ENCODE data around the gene USP48.

USP48 gene

GRCh38 chr1:21782868-21783678, at the start of gene USP48:
Gene USP48 (minus strand): TSS chr1:21783149. CDS start chr1:21782957, 192 bp downstream.
- H3F3A ChIP-seq (ENCODE audit: insufficient read depth): peaks cover 4% of the 10 kb centered on the region; the same call in 1 of the 2 replicates
- H3K79me2 ChIP-seq (ENCODE audit: insufficient read depth, low read length): peaks cover 46% of the 10 kb centered on the region
- no peaks in the 10 kb centered on the region for H3K9me3 ChIP-seq (ENCODE audit: insufficient read depth, low read length)

DNA sequence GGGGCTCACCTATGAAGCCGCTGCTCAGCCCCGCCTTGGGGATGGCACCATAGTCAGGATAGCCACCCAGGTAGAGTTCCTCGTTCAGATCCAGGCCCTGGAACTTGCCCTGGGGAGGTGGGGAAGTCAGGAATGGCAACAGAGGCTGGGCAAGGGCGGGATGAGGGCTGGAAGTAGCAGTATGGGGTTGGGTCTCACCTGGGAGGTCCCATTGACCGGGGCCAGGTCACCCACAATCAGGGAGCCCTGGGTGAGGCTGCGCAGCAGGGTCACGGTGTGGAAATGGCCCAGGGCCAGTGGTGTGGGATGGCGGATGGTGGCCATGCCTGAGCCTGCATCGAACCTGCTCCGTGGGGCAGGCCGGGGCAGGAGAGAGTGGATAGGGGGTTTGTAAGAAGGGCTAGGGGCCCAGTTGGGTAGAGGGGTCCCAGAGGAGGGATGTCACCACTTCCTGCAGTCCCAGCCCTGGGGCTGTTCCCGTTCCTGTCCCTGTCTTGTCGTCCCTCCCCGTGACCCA, 48.6 kb upstream of the USP48 start:
- no peaks in the 10 kb centered on the region for H3K27me3 ChIP-seq (ENCODE audit: low read length)
- no peaks in the 10 kb centered on the region for H3K9me3 ChIP-seq (ENCODE audit: insufficient read depth, low read length)
- no peaks in the 10 kb centered on the region for H3K36me3 ChIP-seq (ENCODE audit: low read length)

More at GRCh38 chr1:21782868-21783678, at the start of gene USP48:
- H2AFZ ChIP-seq (ENCODE audit: low read depth, low read length, severe bottlenecking): peak within 1 kb of the TSS; percentile 88
- TF ChIP-seq CTCF (IDR thresholded peaks at IDR 0.05; ENCODE audit: insufficient read depth, low read length, poor library complexity, severe bottlenecking) (no peak), EZH2phosphoT487 (conservative IDR thresholded peaks at IDR 0.05; ENCODE audit: low read length) (no peak)
- H3K36me3 ChIP-seq (ENCODE audit: low read length): no peaks in the 10 kb centered on the region
- H3K4me3 ChIP-seq (ENCODE audit: insufficient read depth, low read length, poor library complexity, severe bottlenecking): peak within 1 kb of the TSS; percentile 79
- H3K27me3 ChIP-seq (ENCODE audit: low read length): no peaks in the 10 kb centered on the region
- peak within 1 kb of the TSS; percentile 93 for H3K9ac ChIP-seq (ENCODE audit: low read length)
- H3K27ac ChIP-seq (ENCODE audit: low read depth, low read length): peak within 1 kb of the TSS; percentile 97
- H4K20me1 ChIP-seq (ENCODE audit: low read depth, low read length): peaks cover 3% of the 10 kb centered on the region; the same call in 1 of the 2 replicates
- H3K9me2 ChIP-seq (replicated peaks; ENCODE audit: insufficient read depth, low read length): no peaks in the 10 kb centered on the region
- peak within 1 kb of the TSS; percentile 86 for H3K4me2 ChIP-seq (ENCODE audit: low read depth, low read length, poor library complexity, severe bottlenecking)

DNA sequence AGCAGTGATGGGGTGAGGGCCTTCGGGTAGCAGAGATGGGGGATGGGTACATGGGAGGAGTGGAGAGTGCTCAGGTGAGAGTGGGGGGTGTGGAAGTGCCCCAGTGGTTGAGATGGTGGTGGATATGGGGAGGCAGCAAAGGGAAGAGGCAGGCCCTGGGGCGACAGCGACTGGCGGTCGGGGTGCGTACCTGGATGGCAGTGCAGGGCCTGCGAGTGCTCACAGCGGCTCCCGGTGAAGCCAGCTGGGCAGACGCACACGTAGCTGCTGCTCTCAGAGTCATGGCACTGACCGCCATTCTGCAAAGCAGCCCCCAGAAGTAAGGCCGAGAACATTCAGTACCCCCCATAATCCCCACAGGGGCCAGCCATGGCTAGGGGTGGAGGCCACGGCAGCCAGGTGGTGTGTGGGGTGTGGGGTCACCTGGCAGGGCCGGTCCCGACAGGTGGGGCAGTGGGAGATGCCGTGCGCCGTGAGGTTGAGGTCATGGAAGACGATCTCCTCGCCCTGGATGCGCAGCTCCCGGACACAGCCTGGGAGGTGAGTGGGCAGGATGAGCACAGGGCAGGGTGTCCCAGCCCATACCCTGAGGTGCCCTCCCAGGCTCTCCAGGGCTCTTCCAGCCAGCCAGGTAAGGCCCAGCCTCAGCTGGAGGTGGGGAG, 48.0 kb upstream of the USP48 start:
- Histone ChIP-seq H3K9me3 (ENCODE audit: insufficient read depth, low read length) (no peaks in the 10 kb centered on the region), H3K79me2 (ENCODE audit: insufficient read depth, low read length) (no peaks in the 10 kb centered on the region), H3K27me3 (ENCODE audit: low read length) (no peaks in the 10 kb centered on the region), H2AFZ (ENCODE audit: low read depth, low read length, severe bottlenecking) (no peak overlapping the region), H3K9me2 (replicated peaks; ENCODE audit: insufficient read depth, low read length) (no peaks in the 10 kb centered on the region), H3K27ac (ENCODE audit: low read depth, low read length) (no peak overlapping the region), H3K9ac (ENCODE audit: low read length) (no peak overlapping the region), H4K20me1 (ENCODE audit: low read depth, low read length) (no peaks in the 10 kb centered on the region), H3K4me2 (ENCODE audit: low read depth, low read length, poor library complexity, severe bottlenecking) (no peak overlapping the region), H3F3A (ENCODE audit: insufficient read depth) (no peaks in the 10 kb centered on the region), H3K4me3 (ENCODE audit: insufficient read depth, low read length, poor library complexity, severe bottlenecking) (no peak overlapping the region), H3K36me3 (ENCODE audit: low read length) (no peaks in the 10 kb centered on the region)
- no peak for TF ChIP-seq EZH2phosphoT487 (conservative IDR thresholded peaks at IDR 0.05; ENCODE audit: low read length)

More for the DNA sequence above, 48.6 kb upstream of the USP48 start:
- Histone ChIP-seq H4K20me1 (ENCODE audit: low read depth, low read length) (no peaks in the 10 kb centered on the region), H3K4me2 (ENCODE audit: low read depth, low read length, poor library complexity, severe bottlenecking) (no peak overlapping the region), H3K27ac (ENCODE audit: low read depth, low read length) (no peak overlapping the region), H3K4me3 (ENCODE audit: insufficient read depth, low read length, poor library complexity, severe bottlenecking) (no peak overlapping the region), H3K9me2 (replicated peaks; ENCODE audit: insufficient read depth, low read length) (no peaks in the 10 kb centered on the region), H3K9ac (ENCODE audit: low read length) (no peak overlapping the region), H2AFZ (ENCODE audit: low read depth, low read length, severe bottlenecking) (no peak overlapping the region), H3K79me2 (ENCODE audit: insufficient read depth, low read length) (no peaks in the 10 kb centered on the region), H3F3A (ENCODE audit: insufficient read depth) (no peaks in the 10 kb centered on the region)
- TF ChIP-seq CTCF (IDR thresholded peaks at IDR 0.05; ENCODE audit: insufficient read depth, low read length, poor library complexity, severe bottlenecking) (no peak), EZH2phosphoT487 (conservative IDR thresholded peaks at IDR 0.05; ENCODE audit: low read length) (no peak)
